ENCODE results near the gene TMEM176B.

The TMEM176B gene

DNA sequence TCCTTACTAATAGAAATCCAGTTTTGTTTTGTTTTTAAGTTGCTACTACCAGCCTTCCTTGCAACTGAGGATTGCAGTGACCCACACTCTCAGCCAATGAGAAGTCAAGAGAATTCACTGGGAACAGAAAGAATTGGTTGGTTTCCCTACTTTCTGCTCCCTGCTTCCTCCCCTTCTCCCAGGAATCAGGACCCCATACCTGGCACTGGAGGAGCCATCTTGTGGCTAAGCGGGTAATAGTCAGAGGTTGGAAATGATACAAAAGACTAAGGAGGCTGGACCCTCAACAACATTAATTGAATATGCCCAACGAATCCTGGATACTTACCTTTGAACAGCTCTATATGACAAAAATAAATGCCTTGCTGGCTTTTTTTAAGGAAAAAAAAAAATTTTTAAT, 6.7 kb upstream of the TMEM176B start:
- TF ChIP-seq, protein P1, sequence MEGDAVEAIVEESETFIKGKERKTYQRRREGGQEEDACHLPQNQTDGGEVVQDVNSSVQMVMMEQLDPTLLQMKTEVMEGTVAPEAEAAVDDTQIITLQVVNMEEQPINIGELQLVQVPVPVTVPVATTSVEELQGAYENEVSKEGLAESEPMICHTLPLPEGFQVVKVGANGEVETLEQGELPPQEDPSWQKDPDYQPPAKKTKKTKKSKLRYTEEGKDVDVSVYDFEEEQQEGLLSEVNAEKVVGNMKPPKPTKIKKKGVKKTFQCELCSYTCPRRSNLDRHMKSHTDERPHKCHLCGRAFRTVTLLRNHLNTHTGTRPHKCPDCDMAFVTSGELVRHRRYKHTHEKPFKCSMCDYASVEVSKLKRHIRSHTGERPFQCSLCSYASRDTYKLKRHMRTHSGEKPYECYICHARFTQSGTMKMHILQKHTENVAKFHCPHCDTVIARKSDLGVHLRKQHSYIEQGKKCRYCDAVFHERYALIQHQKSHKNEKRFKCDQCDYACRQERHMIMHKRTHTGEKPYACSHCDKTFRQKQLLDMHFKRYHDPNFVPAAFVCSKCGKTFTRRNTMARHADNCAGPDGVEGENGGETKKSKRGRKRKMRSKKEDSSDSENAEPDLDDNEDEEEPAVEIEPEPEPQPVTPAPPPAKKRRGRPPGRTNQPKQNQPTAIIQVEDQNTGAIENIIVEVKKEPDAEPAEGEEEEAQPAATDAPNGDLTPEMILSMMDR (IDR thresholded peaks at IDR 0.05; ENCODE audit: extremely low read depth, insufficient read depth, missing control alignments), result no peak
- in situ Hi-C loops (cut with MboI; ENCODE audit: low pct_unique_long_range_greater_than_20kb, low sequenced_read_pairs, unreplicated experiment), result no loop called here
- DNase-seq (ENCODE audit: low spot score), result no peak

DNA sequence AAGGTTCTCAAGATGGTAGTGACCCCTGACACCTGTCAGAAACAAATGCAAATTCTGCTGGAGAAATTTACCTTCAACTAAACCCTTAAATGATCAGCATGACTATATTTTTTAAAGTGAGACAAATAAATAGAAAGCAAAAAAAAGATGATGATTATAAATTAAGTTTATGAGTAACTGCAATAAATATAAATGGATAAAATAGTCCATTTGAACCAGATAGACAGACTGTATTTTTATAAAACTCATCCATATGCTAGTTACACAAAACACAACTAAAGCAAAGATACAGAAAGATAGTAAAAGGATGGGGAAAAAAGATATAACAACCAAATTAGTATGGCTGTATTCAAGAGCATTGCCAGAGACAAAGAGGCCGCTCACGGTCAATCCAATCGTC, 6.3 kb upstream of the TMEM176B start:
- TF ChIP-seq, protein P1 (IDR thresholded peaks at IDR 0.05; ENCODE audit: extremely low read depth, insufficient read depth, missing control alignments), result no peak
- in situ Hi-C loops (cut with MboI; ENCODE audit: low pct_unique_long_range_greater_than_20kb, low sequenced_read_pairs, unreplicated experiment), result no loop called here
- DNase-seq (ENCODE audit: low spot score), result no peak

DNA sequence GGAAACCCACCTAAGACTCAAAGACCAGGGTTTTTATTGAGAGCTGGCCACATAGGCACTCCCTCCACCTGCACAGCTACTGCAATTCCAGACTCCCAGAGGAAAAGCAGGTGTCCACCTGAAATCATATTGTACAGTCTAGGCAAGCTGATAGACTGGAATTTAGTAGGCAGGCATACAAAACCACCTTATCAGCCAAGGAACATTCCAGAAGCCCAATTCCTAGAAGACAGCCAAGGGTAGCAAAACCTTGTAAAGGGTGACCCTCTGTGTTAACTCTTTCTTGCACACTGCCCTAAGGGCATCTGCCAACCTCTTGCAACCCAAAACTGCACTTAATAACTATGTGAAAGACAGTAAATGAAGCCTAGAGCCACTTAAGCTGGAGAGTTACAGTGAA, 5.7 kb upstream of the TMEM176B start:
- in situ Hi-C loops (cut with MboI; ENCODE audit: low pct_unique_long_range_greater_than_20kb, low sequenced_read_pairs, unreplicated experiment), result no loop called here
- DNase-seq (ENCODE audit: low spot score), result no peak

DNA sequence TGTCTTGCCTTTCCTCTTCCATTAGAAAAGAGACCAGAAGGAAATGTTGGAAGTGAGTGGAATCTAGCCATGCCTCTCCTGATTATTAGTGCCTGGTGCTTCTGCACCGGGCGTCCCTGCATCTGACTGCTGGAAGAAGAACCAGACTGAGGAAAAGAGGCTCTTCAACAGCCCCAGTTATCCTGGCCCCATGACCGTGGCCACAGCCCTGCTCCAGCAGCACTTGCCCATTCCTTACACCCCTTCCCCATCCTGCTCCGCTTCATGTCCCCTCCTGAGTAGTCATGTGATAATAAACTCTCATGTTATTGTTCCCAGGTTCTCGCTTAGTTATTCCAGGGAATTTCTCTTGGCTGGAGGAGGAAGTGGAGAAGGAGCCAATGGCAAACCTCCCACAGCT, 4.6 kb upstream of the TMEM176B start:
- TF ChIP-seq, protein P1 (IDR thresholded peaks at IDR 0.05; ENCODE audit: extremely low read depth, insufficient read depth, missing control alignments), result no peak
- no peak for DNase-seq (ENCODE audit: low spot score)
- in situ Hi-C loops (cut with MboI; ENCODE audit: low pct_unique_long_range_greater_than_20kb, low sequenced_read_pairs, unreplicated experiment), result no loop called here

More for the DNA sequence above, 5.7 kb upstream of the TMEM176B start:
- TF ChIP-seq, protein P1 (IDR thresholded peaks at IDR 0.05; ENCODE audit: extremely low read depth, insufficient read depth, missing control alignments), result no peak

DNA sequence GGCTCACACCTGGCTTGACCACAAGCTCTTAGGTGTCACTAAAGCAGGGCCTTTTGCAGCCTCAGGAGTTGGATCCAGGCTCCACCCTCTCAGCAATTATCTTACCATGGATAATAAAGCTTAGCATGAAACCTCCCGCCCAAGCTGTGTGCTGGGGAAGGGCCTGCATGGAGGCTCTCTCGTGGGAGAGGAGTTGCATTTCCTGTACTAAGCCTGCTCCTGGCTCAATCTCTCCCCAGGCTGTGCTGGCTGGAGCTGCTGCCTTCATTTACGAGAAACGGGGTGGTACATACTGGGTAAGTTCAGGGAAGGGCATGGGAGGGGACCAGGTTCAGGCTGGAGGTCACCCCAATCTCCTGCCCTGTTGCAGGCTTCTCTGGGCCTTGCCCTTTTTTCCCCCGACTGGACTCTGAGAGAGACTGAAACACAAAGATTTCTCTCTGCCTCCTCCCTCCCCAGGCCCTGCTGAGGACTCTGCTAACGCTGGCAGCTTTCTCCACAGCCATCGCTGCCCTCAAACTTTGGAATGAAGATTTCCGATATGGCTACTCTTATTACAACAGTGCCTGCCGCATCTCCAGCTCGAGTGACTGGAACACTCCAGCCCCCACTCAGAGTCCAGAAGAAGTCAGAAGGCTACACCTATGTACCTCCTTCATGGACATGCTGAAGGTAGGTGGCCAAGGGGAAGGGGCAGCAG, 3.1 kb upstream of the TMEM176B start:
- in situ Hi-C loops (cut with MboI; ENCODE audit: low pct_unique_long_range_greater_than_20kb, low sequenced_read_pairs, unreplicated experiment), result no loop called here
- TF ChIP-seq, protein P1 (IDR thresholded peaks at IDR 0.05; ENCODE audit: extremely low read depth, insufficient read depth, missing control alignments), result no peak
- no peak for DNase-seq (ENCODE audit: low spot score)

DNA sequence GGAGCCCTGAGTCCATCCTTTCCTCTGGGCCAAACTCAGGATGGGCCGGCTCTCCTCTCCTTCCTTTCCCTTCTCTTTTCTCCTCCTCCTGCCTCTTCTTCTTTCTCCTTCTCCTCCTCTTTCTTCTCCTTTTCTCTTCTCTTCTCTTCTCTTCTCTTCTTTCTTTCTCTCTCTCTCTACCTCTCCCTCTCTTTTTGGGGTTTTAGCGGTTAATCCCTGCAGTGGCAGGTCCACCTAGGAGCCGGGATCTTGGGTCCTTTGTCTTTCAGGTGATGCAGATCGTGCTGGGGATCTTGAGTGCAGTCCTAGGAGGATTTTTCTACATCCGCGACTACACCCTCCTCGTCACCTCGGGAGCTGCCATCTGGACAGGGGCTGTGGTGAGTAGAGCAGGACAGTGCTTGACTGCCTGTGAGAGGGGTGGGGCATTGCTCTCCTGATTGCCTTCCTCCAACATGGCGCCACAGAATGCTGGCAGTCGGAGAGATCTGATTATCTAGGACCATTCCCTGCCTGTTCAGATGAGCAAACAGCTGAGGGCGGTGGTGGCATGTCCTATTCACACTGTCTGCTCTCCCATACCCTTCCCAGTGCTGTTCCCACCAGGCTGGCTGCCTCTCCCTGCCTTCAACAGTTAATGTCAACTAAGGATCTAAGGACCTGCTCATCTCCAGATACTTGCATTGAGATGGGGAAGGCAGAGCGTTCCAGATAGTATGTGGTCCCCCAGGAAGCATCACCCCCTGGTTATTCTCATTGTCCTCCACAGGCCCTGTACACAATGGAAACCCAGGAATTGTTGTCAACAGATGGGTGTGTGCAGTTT, 2.0 kb upstream of the TMEM176B start:
- TF ChIP-seq, protein P1 (IDR thresholded peaks at IDR 0.05; ENCODE audit: extremely low read depth, insufficient read depth, missing control alignments), result no peak
- no peak for DNase-seq (ENCODE audit: low spot score)
- in situ Hi-C loops (cut with MboI; ENCODE audit: low pct_unique_long_range_greater_than_20kb, low sequenced_read_pairs, unreplicated experiment), result no loop called here
